PFSK-1 (cell line): ENCODE data around the gene GPR107.

Experiments
- FOXP2 ChIP-seq: optimal IDR thresholded peaks from 2 replicates; pipeline ENCODE3; 2011; ENCODE audit warnings: borderline replicate concordance, control low read depth, inconsistent platforms; ENCODE audit not compliant: insufficient read depth; ENCODE audit errors: extremely low read length, extremely low read depth
- POLR2AphosphoS5 ChIP-seq: IDR thresholded peaks from 2 replicates; pipeline ENCODE4 v1.6.1; 2012; ENCODE audit warnings: low read depth, mild to moderate bottlenecking, control low read depth, low read length, moderate library complexity
- SIN3A ChIP-seq: IDR thresholded peaks from 2 replicates; pipeline ENCODE4 v1.6.1; 2012; ENCODE audit warnings: mild to moderate bottlenecking, low read length, moderate library complexity, borderline replicate concordance; ENCODE audit not compliant: insufficient read depth
- TAF1 ChIP-seq: IDR thresholded peaks from 2 replicates; pipeline ENCODE4 v1.6.1; 2012; ENCODE audit warnings: low read length, control low read depth, borderline replicate concordance; ENCODE audit not compliant: insufficient read depth
- TF ChIP-seq, protein P1 (sequence below), 2 experiments: IDR thresholded peaks; 2 replicates each; pipeline versions ENCODE4 v1.6.1 to v1.8.0; 2011 to 2012; ENCODE audit warnings: low read depth in 2 of 2, low read length in 2 of 2, control low read depth in 1 of 2, inconsistent platforms in 1 of 2, mild to moderate bottlenecking in 1 of 2, moderate library complexity in 1 of 2; ENCODE audit not compliant: insufficient read depth in 1 of 2

GPR107 gene

DNA sequence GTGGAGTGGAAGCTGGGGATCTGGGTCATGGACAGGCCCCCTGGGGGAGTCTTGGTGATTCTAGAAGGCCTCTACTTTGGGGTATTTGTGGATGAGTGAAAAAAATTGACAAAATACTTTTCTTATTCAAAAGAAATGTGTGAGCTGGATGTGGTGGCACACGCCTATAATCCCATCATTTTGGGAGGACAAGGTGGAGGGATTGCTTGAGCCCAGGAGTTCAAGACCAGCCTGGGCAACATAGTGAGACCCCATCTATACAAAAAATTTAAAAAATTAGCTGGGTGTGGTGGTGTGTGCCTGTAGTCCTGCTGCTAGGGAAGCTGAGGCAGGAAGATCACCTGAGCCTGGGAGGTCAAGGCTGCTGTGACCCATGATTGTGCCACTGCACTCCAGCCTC is 111.9 kb downstream of the GPR107 start:
- TF ChIP-seq, protein P1, sequence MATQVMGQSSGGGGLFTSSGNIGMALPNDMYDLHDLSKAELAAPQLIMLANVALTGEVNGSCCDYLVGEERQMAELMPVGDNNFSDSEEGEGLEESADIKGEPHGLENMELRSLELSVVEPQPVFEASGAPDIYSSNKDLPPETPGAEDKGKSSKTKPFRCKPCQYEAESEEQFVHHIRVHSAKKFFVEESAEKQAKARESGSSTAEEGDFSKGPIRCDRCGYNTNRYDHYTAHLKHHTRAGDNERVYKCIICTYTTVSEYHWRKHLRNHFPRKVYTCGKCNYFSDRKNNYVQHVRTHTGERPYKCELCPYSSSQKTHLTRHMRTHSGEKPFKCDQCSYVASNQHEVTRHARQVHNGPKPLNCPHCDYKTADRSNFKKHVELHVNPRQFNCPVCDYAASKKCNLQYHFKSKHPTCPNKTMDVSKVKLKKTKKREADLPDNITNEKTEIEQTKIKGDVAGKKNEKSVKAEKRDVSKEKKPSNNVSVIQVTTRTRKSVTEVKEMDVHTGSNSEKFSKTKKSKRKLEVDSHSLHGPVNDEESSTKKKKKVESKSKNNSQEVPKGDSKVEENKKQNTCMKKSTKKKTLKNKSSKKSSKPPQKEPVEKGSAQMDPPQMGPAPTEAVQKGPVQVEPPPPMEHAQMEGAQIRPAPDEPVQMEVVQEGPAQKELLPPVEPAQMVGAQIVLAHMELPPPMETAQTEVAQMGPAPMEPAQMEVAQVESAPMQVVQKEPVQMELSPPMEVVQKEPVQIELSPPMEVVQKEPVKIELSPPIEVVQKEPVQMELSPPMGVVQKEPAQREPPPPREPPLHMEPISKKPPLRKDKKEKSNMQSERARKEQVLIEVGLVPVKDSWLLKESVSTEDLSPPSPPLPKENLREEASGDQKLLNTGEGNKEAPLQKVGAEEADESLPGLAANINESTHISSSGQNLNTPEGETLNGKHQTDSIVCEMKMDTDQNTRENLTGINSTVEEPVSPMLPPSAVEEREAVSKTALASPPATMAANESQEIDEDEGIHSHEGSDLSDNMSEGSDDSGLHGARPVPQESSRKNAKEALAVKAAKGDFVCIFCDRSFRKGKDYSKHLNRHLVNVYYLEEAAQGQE (IDR thresholded peaks at IDR 0.05; ENCODE audit: insufficient read depth in 1 of 2, low read depth in 2 of 2, low read length in 2 of 2) = no peak
- no peak for TF ChIP-seq FOXP2
- TF ChIP-seq POLR2AphosphoS5 = no peak
- TF ChIP-seq SIN3A = no peak
- TF ChIP-seq TAF1 = no peak

DNA sequence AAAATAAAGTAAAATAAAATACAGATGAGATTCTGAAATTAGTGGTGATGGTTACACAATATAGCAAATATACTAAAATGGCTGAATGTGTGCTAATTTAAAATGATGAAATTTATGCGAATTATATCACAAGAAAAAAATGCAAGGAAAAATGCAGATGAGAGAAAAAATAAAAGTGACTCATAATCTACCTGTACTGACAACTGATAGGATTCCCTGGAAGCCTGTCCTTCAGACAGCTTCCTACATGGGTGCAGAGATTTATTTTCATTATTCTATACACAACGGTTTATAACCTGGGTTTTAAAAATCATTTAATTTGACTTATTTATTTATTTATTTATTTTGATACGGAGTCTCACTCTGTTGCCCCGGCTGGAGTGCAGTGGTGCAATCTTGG is 112.7 kb downstream of the GPR107 start:
- TF ChIP-seq, protein P1 (IDR thresholded peaks at IDR 0.05; ENCODE audit: insufficient read depth in 1 of 2, low read depth in 2 of 2, low read length in 2 of 2) = no peak
- no peak for TF ChIP-seq POLR2AphosphoS5
- TF ChIP-seq FOXP2 = no peak
- TF ChIP-seq TAF1 = no peak

DNA sequence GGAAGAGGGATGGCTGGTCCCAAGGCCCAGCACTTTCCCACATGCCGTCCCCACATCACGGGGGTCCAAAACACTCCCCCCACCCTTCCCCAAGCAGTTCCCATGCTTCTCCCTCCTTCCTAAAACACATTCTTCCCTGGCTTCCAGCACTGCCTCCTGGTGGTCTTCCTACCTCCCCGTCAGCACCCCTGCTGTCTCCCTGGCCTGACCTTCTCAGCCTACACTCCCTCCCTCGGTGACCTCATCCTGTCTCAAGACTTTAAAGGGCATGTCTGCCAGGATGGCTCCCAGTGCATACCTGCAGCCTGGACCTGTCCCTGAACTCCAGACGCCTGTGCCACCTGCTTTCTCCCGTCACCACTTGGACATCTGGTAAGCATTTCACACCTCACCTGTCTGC is 114.2 kb downstream of the GPR107 start:
- TF ChIP-seq FOXP2 (no peak), TAF1 (no peak), SIN3A (no peak), POLR2AphosphoS5 (no peak)
- TF ChIP-seq, protein P1 (IDR thresholded peaks at IDR 0.05; ENCODE audit: insufficient read depth in 1 of 2, low read depth in 2 of 2, low read length in 2 of 2) = no peak

DNA sequence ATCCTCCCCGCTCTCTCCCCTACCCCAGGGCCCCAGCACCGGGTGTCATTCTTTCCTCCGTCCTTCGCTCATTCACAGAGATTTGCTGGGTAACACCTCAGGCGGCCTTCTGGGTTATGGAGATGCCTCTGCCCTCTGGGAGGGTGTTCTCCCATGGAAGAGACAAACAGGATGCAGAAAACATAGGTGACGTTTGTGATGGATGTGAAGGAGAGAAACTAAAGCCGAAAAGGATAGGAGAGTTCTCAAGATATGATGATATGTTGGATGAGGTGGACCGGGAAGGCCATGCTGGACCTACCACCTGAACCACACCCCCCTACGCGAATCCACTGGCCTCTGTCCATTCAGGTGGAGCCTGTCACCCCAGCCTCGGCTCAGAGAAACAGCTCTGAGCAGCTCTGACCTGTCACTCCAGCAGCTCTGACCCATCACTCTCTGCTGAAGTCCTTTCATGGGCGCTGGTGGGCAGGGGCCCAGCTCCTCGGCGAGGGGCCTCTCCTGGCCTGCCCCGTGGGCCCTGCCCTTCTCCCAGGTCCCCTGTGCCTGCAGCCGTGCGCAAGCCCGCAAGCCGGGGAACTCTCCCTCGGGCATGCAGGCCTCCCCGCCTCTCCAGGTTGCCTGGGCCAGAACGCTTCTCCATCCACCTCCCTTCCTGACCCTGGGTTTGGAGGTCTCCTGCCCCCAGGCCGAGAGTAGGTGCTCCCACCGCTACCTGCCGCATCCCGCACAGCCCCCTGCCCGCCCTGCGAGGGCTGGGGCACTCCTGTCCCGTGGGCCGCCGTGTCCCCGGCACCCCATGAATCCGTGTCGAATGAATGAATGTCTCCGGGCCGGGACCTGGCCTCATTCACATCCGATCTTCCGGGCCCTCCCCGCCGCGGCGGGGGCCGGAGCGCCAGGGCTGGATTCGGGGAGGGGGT is 117.8 kb downstream of the GPR107 start:
- TF ChIP-seq TAF1 = no peak
- TF ChIP-seq, protein P1 (IDR thresholded peaks at IDR 0.05; ENCODE audit: insufficient read depth in 1 of 2, low read depth in 2 of 2, low read length in 2 of 2) = no peak
- no peak for TF ChIP-seq FOXP2
- no peak for TF ChIP-seq SIN3A
- TF ChIP-seq POLR2AphosphoS5 = no peak
